H1 (cell line): ENCODE results near the gene NID1. TPM values are rescaled to one million over a fixed set of nuclear protein-coding genes. Genes with fewer than 3 reads are reported as not detected.

Experiments
- CTCF ChIA-PET: fragments of 300-600 bp; sonication (Branson Sonifier 250); formaldehyde crosslinking; loops from one replicate; lab custom pipeline; 2021; ENCODE audit not compliant: partially characterized antibody; lab: Charles Lee
- POLR2A ChIA-PET: fragments of 300-600 bp; sonication (Branson Sonifier 250); formaldehyde crosslinking; loops from one replicate; lab custom pipeline; 2021; ENCODE audit warnings: inconsistent platforms; ENCODE audit not compliant: partially characterized antibody; lab: Charles Lee
- DNase-seq, 2 experiments: peaks; one replicate each; pipeline versions ENCODE4 v3.0.0 to v3.0.0-alpha.2; 2010 to 2022; ENCODE audit warnings: low spot score in 2 of 2, low read depth in 1 of 2, mixed read lengths in 1 of 2
- FAIRE-seq: peaks from 2 replicates; lab custom pipeline; 2011; peaks lifted over from hg19 to GRCh38; lab: Jason Lieb, UNC
- H2AFZ ChIP-seq: 2 replicates; pipeline ENCODE4 v1.8.1; 2012; ENCODE audit warnings: low read length, inconsistent platforms
- H2AK5ac ChIP-seq: 2 replicates; pipeline ENCODE4 v1.6.1; 2013; ENCODE audit warnings: low read depth, low read length
- H2BK120ac ChIP-seq: replicated peaks from 2 replicates; pipeline ENCODE3; 2013; ENCODE audit warnings: low read depth, low read length, inconsistent platforms
- H2BK12ac ChIP-seq: 2 replicates; pipeline ENCODE4 v1.6.1; 2013; ENCODE audit warnings: low read depth, low read length
- H2BK15ac ChIP-seq: 2 replicates; pipeline ENCODE4 v1.6.1; 2013; ENCODE audit warnings: low read length
- H2BK20ac ChIP-seq: 2 replicates; pipeline ENCODE4 v1.6.1; 2013; ENCODE audit warnings: low read length
- H2BK5ac ChIP-seq: 2 replicates; pipeline ENCODE4 v1.6.1; 2013; ENCODE audit warnings: low read depth, low read length
- H3K14ac ChIP-seq: 2 replicates; pipeline ENCODE4 v1.6.1; 2013; ENCODE audit warnings: inconsistent platforms; ENCODE audit not compliant: insufficient read length
- H3K18ac ChIP-seq: 2 replicates; pipeline ENCODE4 v1.6.1; 2013; ENCODE audit warnings: low read length; ENCODE audit errors: extremely low read depth
- H3K23ac ChIP-seq: 2 replicates; pipeline ENCODE4 v1.6.1; 2013; ENCODE audit warnings: inconsistent platforms; ENCODE audit not compliant: insufficient read length
- H3K23me2 ChIP-seq: 2 replicates; pipeline ENCODE4 v1.6.1; 2013; ENCODE audit warnings: low read depth, low read length
- H3K27ac ChIP-seq: 2 replicates; pipeline ENCODE4 v1.6.1; 2011; ENCODE audit warnings: low read depth, low read length, inconsistent platforms
- H3K27me3 ChIP-seq, 4 experiments: replicated peaks in 1 of 4; 1 replicate in 1 of 4; 2 replicates in 3 of 4; pipeline versions ENCODE4 v1.6.1 to v1.8.1; 2011 to 2013; ENCODE audit warnings: low read length in 3 of 4, mild to moderate bottlenecking in 3 of 4, inconsistent platforms in 2 of 4, mixed read lengths in 2 of 4, moderate library complexity in 1 of 4; ENCODE audit not compliant: control insufficient read depth in 3 of 4, insufficient read depth in 3 of 4; ENCODE audit errors: extremely low read depth in 1 of 4
- H3K36me3 ChIP-seq, 4 experiments: 2 replicates each; pipeline versions ENCODE4 v1.6.1 to v1.8.1; 2011 to 2013; ENCODE audit warnings: mild to moderate bottlenecking in 4 of 4, low read length in 3 of 4, moderate library complexity in 2 of 4, control low read depth in 1 of 4, inconsistent platforms in 1 of 4; ENCODE audit not compliant: insufficient read depth in 4 of 4, control insufficient read depth in 2 of 4
- H3K4ac ChIP-seq: replicated peaks from 2 replicates; pipeline ENCODE3; 2013; ENCODE audit warnings: low read length, low read depth, mixed read lengths, inconsistent platforms; ENCODE audit not compliant: insufficient read length
- H3K4me1 ChIP-seq, 4 experiments: replicated peaks in 1 of 4; 1 replicate in 1 of 4; 2 replicates in 3 of 4; pipeline versions ENCODE4 v1.6.1 to v1.8.1; 2011 to 2013; ENCODE audit warnings: low read length in 3 of 4, inconsistent platforms in 2 of 4, mixed read lengths in 1 of 4; ENCODE audit not compliant: insufficient read depth in 4 of 4, control insufficient read depth in 3 of 4
- H3K4me2 ChIP-seq, 2 experiments: 2 replicates each; pipeline versions ENCODE4 v1.6.1 to v1.8.1; 2011 to 2013; ENCODE audit warnings: low read depth in 2 of 2, low read length in 2 of 2, control low read depth in 1 of 2, inconsistent platforms in 1 of 2, mild to moderate bottlenecking in 1 of 2; ENCODE audit not compliant: insufficient read depth in 1 of 2
- H3K4me3 ChIP-seq, 4 experiments: fragments of 200-600, 300-600 bp in 1 of 4; sonication (generic), shearing (Covaris generic), sonication (Bioruptor Twin) in 1 of 4; 2 replicates each; pipeline versions ENCODE4 v1.5.1 to v1.8.1; 2011 to 2016; ENCODE audit warnings: low read length in 4 of 4, low read depth in 3 of 4, control low read depth in 2 of 4, inconsistent platforms in 2 of 4, mild to moderate bottlenecking in 2 of 4, mixed read lengths in 1 of 4, moderate library complexity in 1 of 4; ENCODE audit not compliant: insufficient read depth in 2 of 4; ENCODE audit errors: extremely low read depth in 1 of 4
- H3K56ac ChIP-seq: replicated peaks from 2 replicates; pipeline ENCODE3; 2013; ENCODE audit warnings: low read depth, mild to moderate bottlenecking, mixed read lengths, low read length, inconsistent platforms; ENCODE audit not compliant: insufficient read length
- H3K79me1 ChIP-seq: 2 replicates; pipeline ENCODE4 v1.6.1; 2013; ENCODE audit warnings: low read depth, low read length, control low read depth
- H3K79me2 ChIP-seq, 2 experiments: 2 replicates each; pipeline versions ENCODE4 v1.6.1 to v1.8.1; 2012 to 2013; ENCODE audit warnings: low read length in 2 of 2, mild to moderate bottlenecking in 2 of 2, inconsistent platforms in 1 of 2; ENCODE audit not compliant: insufficient read depth in 2 of 2, control insufficient read depth in 1 of 2
- H3K9ac ChIP-seq, 4 experiments: replicated peaks in 1 of 4; 1 replicate in 1 of 4; 2 replicates in 3 of 4; pipeline versions ENCODE4 v1.6.1 to v1.8.1; 2011 to 2013; ENCODE audit warnings: low read depth in 3 of 4, low read length in 3 of 4, control low read depth in 2 of 4, mild to moderate bottlenecking in 2 of 4, moderate library complexity in 2 of 4, inconsistent platforms in 1 of 4; ENCODE audit errors: extremely low read depth in 1 of 4
- H3K9me3 ChIP-seq, 2 experiments: 2 replicates each; pipeline versions ENCODE4 v1.6.1 to v1.8.1; 2012 to 2013; ENCODE audit warnings: mild to moderate bottlenecking in 2 of 2, moderate library complexity in 2 of 2, control low read depth in 1 of 2, inconsistent platforms in 1 of 2, low read depth in 1 of 2, low read length in 1 of 2, mixed read lengths in 1 of 2; ENCODE audit not compliant: insufficient read depth in 2 of 2
- H4K20me1 ChIP-seq, 2 experiments: replicated peaks in 1 of 2; 2 replicates each; pipeline versions ENCODE3 to v1.8.1; 2011 to 2013; ENCODE audit warnings: inconsistent platforms in 2 of 2, low read length in 2 of 2, mild to moderate bottlenecking in 1 of 2; ENCODE audit not compliant: insufficient read depth in 2 of 2, control insufficient read depth in 1 of 2
- H4K5ac ChIP-seq: 2 replicates; pipeline ENCODE4 v1.6.1; 2013; ENCODE audit warnings: low read length, low read depth, mixed read lengths, inconsistent platforms; ENCODE audit not compliant: insufficient read length
- H4K8ac ChIP-seq: 2 replicates; pipeline ENCODE4 v1.8.0; 2013; ENCODE audit warnings: mild to moderate bottlenecking, moderate library complexity, low read length, inconsistent platforms; ENCODE audit not compliant: insufficient read depth; ENCODE audit errors: extremely low read depth
- H4K91ac ChIP-seq: replicated peaks from 2 replicates; pipeline ENCODE3; 2013; ENCODE audit warnings: low read length, mixed read lengths, inconsistent platforms; ENCODE audit not compliant: insufficient read length
- CREB1 ChIP-seq: IDR thresholded peaks from 2 replicates; pipeline ENCODE4 v1.6.1; 2012; ENCODE audit warnings: inconsistent platforms
- JUN ChIP-seq: IDR thresholded peaks from 2 replicates; pipeline ENCODE4 v1.6.1; 2011; ENCODE audit warnings: low read depth, mild to moderate bottlenecking, improper control_type of control experiment, low read length
- NRF1 ChIP-seq: IDR thresholded peaks from 2 replicates; pipeline ENCODE4 v1.6.1; 2011; ENCODE audit warnings: mild to moderate bottlenecking, low read depth, low read length, improper control_type of control experiment
- PHF8 ChIP-seq: fragments of 200-600 bp; sonication (generic); conservative IDR thresholded peaks from 2 replicates; pipeline ENCODE4 v1.7.1; 2012; ENCODE audit warnings: low read depth, mild to moderate bottlenecking, inconsistent platforms, low read length, moderate library complexity
- POLR2AphosphoS5 ChIP-seq: IDR thresholded peaks from 2 replicates; pipeline ENCODE4 v1.6.1; 2011; ENCODE audit warnings: low read depth, low read length
- ZNF274 ChIP-seq: IDR thresholded peaks from 2 replicates; pipeline ENCODE4 v1.7.0; 2012; ENCODE audit warnings: low read length, borderline replicate concordance; ENCODE audit errors: extremely low read depth
- WGBS, 2 experiments: shearing (Covaris generic) in 1 of 2; methylation state at CpG; one replicate each; pipeline versions ENCODE4 v1.1.6 to v1.1.7; 2013 to 2015; ENCODE audit warnings: low lambda C conversion rate in 2 of 2, mixed read lengths in 2 of 2, inconsistent platforms in 1 of 2, low coverage in 1 of 2, missing lambda C conversion rate in 1 of 2; ENCODE audit not compliant: insufficient replicate concordance in 2 of 2, insufficient coverage in 1 of 2, insufficient read length in 1 of 2; ENCODE audit errors: extremely low coverage in 1 of 2, missing lambda C conversion rate in 1 of 2; 5-methylcytosine and 5-hydroxymethylcytosine counted together
- polyA plus RNA-seq, 7 experiments: library from polyadenylated mRNA; depleted of rRNA in 3 of 7; stranded (reverse) in 5 of 7; unstranded in 2 of 7; fragments of >200 nt in 5 of 7; fragments of 200-250 nt in 2 of 7; gene quantifications; 1 replicate in 5 of 7; 2 replicates in 1 of 7; 4 replicates in 1 of 7; pipeline versions ENCODE4 v1.2.1 to v1.2.3, GENCODE V29; 2011 to 2013; ENCODE audit warnings: missing spikeins in 2 of 7, mixed read lengths in 2 of 7
- total RNA-seq: library from RNA; stranded (reverse); fragmentation: NEBNext Ultra II Directional; extraction: Animal tissue kit (Norgen Biotek cat#: 25700); gene quantifications from 2 replicates; pipeline ENCODE4 v1.2.1, GENCODE V29; 2021
- TF ChIP-seq, protein P1 (sequence below): IDR thresholded peaks from 2 replicates; pipeline ENCODE4 v1.6.1; 2012; ENCODE audit warnings: inconsistent platforms

Gene NID1
- total and polyA plus RNA-seq, 2 of the 8 experiments (the other 6 are each of a cell fraction or from before 2014, with no cell fraction given), result 20.9 to 25.4 TPM

DNA sequence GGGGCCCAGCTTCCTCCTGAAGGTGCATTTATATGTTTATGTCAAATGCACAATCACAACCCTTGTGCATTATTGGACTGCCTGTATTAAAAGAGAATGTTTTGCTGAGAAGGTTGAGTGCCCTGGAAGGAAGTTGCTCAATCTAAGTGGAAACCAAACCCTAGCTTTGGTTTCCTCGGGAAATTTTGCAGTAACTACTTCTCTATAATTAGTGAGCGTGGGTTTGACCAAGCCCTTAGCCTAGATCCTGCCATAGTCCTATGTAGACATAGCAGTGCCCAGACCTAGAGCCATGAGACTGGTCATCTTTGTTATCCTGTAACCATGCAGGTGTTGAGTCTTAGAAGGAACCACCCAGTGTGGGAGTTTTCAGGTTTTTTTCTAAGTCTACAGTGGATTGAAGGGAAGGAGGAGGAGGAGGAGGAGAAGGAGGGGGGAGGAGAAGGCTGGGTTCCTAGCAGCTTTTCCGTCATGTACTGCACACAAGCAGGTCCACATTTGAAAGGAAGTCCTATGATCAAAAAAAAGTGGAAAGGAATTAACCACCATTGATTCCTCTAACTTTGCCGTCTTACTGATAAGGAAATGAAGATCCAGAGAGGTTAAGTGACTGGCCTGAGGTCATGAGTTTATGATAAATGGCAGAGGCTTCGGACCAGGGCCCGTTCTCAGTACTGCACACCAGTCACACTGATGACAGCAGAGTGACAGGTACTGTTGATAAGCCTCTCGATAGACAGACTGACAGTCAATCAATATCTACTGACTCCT lies 126.0 kb downstream of the NID1 start:
- no peak overlapping the region for H3K23ac ChIP-seq
- no peak overlapping the region for H2BK15ac ChIP-seq
- no peak overlapping the region for H3K4me3 ChIP-seq
- no peaks in the 10 kb centered on the region for H3K36me3 ChIP-seq
- DNase-seq (no peak), FAIRE-seq (no peak)
- H2BK20ac ChIP-seq, result no peak overlapping the region
- H4K20me1 ChIP-seq, result no peaks in the 10 kb centered on the region
- ChIA-PET CTCF (interaction anchor here (0.5 to 6.7 kb wide), 5 partner anchors 33 to 512 kb away, joined by 3 to 35 read pairs (median 3); no protein-coding TSS in a partner anchor), POLR2A (no interaction called here)
- H3K14ac ChIP-seq, result no peak overlapping the region
- H4K8ac ChIP-seq, result no peak overlapping the region
- no peak overlapping the region for H3K18ac ChIP-seq
- H3K4ac ChIP-seq, result no peak overlapping the region
- WGBS, 2 experiments, result 91% methylated on average over 7 of the region's 7 CpGs; no CpG with 5 or more reads in 1 of the 2 experiments
- H2BK12ac ChIP-seq, result no peak overlapping the region
- H2BK120ac ChIP-seq, result no peak overlapping the region
- H3K79me2 ChIP-seq, result no peaks in the 10 kb centered on the region
- no peaks in the 10 kb centered on the region for H3K79me1 ChIP-seq
- H3K9ac ChIP-seq, result no peak overlapping the region
- no peak overlapping the region for H3K56ac ChIP-seq
- no peaks in the 10 kb centered on the region for H3K4me1 ChIP-seq
- H3K9me3 ChIP-seq, result no peaks in the 10 kb centered on the region
- no peak overlapping the region for H2BK5ac ChIP-seq
- H4K5ac ChIP-seq, result no peak overlapping the region
- no peak overlapping the region for H3K4me2 ChIP-seq
- no peak overlapping the region for H2AK5ac ChIP-seq
- H3K27ac ChIP-seq, result no peak overlapping the region
- no peak overlapping the region for H2AFZ ChIP-seq
- no peaks in the 10 kb centered on the region; the same call in 1 of the 2 replicates for H3K23me2 ChIP-seq
- no peaks in the 10 kb centered on the region for H3K27me3 ChIP-seq
- H4K91ac ChIP-seq, result no peak overlapping the region
- TF ChIP-seq PHF8, result no peak
- TF ChIP-seq NRF1, result no peak
- TF ChIP-seq POLR2AphosphoS5, result no peak
- TF ChIP-seq CREB1, result no peak
- TF ChIP-seq JUN, result no peak
- TF ChIP-seq ZNF274, result no peak
- TF ChIP-seq, protein P1, sequence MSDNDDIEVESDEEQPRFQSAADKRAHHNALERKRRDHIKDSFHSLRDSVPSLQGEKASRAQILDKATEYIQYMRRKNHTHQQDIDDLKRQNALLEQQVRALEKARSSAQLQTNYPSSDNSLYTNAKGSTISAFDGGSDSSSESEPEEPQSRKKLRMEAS, result no peak
